Ureter (tissue), 1 donor: ENCODE data around the gene PABPN1L. TPM values are rescaled to one million over a fixed set of nuclear protein-coding genes. Genes with fewer than 3 reads are reported as not detected.
"Not testable (repeated sequence)": the region's sequence is repeated elsewhere in the genome, so short reads cannot be mapped to it uniquely, and the experiment has no call there.

Source experiments
- DNase-seq: peaks from one replicate; pipeline ENCODE4 v3.0.0-alpha.2; 2020; ENCODE audit warnings: low spot score
- total RNA-seq: library from RNA; stranded (reverse); gene quantifications from one replicate; pipeline ENCODE4 v1.2.4, GENCODE V29; 2023
- donor health status: DM: yes; HTN: yes; CAD: no.

The PABPN1L gene
- total RNA-seq, 1 donor from 2014 or later: not detected

DNA sequence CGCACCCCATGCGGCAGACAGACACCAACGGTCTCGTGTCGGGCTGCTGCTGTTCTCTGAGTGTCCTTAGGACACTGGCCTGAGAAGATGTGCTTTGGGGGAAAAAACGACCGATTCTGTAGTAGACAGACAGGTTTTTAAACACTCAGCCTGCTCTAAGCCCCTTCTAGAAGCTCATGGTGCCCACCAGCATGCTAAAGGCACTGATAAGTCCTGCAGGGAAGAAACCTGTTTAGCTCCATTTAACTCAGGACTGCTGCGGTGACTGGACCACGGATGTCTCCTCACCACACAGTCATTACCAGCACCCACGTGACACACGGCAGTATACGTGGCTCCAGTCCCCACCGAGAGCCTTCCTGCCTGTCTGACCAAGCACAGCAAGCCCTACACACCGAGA, 35.7 kb downstream of the PABPN1L start:
- DNase-seq: no peak

DNA sequence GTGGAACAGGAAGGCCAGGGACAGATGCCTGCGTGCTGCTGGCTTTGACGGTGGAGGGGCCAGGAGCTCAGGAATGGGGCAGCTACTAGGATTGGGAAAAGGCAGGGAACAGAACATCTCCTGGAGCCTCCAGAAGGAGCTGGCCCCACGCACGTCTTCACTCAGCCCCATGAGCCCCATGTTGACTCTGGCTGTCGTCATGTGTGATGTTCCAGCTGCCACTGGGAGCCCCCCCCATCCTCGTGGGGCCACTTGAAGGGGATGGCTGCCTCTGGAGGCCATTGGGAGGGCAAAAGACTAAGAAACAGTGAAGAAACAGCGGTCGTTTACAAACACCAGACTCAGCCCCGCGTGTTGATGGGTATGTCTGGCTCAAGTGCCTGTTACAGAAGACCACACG, 36.2 kb downstream of the PABPN1L start:
- DNase-seq: no peak

DNA sequence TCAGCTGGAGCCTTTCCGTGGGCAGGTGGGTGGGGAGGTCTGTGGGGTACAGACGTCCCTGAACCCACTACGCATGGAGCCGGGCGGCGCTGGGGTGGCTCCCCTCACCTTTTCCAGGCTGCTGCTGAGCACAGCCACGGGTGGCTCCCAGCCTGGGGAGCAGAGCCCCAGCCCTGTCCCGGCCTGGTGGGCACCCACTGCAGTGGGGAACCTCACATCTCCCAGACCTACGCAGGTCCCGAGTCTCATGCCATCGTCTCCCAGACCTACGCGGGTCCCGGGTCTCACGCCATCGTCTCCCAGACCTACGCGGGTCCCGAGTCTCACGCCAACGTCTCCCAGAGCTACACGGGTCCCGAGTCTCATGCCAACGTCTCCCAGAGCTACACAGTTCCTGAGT, 37.7 kb downstream of the PABPN1L start:
- no peak for DNase-seq

- DNase-seq: no peak
These were observed 38.7 kb downstream of the PABPN1L start for GRCh38 chr16:88827727-88828126.

DNA sequence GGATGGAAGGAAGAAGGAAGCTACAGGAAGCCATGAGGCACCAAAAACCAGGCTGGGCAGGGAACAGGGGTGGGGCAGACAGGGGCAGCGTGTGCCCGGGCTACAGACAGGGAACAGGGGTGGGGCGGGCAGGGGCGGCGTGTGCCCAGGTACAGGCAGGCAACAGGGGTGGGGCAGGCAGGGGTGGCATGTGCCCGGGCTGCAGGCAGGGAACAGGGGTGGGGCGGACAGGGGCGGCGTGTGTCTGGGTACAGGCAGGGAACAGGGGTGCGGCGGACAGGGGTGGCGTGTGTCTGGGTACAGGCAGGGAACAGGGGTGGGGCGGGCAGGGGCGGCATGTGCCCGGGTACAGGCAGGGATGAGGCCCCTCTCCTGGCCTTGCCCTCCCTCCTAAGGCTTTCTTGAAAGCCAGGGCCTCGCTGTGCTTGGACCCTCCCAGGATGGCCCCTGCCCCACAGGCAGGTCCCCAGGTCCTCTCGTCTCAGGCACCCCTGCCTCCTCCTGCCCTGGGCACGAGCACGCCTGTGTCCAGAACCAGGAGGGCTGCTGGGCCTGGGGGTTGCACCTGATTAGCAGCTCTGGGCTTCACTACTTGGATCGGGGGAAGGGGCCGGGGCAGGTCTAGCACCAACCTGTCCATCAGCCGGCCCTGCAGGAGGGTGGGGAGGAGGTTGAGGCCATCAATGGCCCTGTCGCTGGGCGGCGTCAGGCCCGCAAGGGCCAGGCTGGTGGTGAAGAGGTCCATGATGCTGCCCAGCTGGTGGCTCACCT, 40.2 kb downstream of the PABPN1L start:
- DNase-seq: no peak

GRCh38 chr16:88825146-88825545, 41.3 kb downstream of the PABPN1L start:
- DNase-seq: no peak

DNA sequence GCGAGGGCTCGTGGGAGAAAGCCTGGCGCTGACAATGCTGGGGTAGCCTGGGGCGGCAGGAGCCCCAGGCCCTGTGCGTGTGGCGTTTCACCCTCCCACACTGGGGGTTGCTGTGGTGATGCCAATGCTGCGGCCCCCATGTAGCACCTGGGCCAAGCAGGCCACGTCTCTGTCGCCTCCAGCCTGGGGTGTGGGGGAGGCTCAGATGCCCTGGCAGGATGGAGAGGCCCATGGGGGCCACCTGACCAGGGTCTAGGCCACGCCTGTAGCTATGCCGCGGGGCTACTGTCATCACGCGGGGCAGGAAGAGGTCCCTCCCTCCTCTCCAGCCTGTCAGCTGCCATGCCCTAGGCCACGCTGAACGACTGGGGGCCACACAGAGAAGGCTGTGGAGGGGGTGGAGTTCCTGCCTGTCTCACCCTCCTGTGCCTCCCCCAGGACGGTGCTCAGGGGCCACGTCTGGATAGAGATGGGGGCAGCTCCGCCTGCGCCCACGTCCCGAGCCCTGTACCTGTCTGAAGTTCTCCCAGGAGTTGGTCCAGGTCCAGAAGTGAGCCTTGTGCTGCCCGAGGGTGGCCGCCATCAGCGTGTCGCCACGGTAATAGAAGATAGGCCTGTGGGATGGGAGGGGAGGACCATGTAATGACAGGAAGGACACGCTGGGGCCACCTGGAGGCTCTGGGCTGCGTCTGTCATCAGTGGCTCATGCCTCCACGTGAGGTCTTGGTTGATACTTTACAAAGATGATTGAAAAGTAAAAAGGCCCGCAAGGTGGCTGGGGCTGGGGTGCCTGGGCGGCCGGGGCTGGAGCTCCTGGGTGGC, 42.0 kb downstream of the PABPN1L start:
- no peak for DNase-seq

GRCh38 chr16:88823646-88824045, 42.8 kb downstream of the PABPN1L start:
- DNase-seq: not testable (repeated sequence)

DNA sequence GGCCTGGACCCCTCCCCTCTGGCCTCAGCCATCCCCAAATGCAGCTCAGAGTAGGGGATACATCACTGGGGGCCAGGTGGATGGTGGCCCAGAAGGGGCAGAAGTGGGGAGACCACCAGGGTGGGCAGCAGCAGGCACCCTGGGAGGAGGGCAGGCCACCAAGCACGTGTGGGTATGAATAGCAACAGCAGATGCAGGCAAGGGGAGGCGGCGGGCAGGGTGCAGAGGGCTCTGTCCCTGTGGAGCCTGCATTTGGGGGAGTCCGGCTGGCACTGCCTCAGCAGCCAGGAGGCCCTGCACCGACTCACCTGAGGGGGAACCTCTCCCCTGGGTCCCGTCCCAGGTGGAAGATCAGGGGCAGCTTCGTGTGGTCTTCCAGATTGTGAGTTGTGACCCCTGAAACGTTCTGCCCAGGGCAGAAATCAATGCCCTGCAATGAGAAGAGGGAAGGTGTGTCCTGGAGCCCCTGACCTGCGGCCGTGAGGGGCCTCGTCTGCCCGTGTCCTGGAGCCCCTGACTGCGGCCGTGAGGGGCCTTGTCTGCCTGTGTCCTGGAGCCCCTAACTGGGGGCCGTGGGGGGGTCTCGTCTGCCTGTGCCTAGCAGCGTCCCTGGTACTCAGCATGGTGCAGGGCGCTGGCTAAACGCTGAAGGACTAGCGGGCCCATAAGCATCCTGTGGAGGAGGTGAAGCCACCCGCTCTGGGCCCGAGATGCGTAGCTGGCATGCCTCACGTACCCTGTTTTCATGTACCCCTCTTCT, 44.0 kb downstream of the PABPN1L start:
- DNase-seq: no peak

GRCh38 chr16:88821168-88821850, 45.2 kb downstream of the PABPN1L start:
- no peak for DNase-seq

- no peak for DNase-seq
These were observed 46.0 kb downstream of the PABPN1L start for GRCh38 chr16:88820385-88821025.

DNA sequence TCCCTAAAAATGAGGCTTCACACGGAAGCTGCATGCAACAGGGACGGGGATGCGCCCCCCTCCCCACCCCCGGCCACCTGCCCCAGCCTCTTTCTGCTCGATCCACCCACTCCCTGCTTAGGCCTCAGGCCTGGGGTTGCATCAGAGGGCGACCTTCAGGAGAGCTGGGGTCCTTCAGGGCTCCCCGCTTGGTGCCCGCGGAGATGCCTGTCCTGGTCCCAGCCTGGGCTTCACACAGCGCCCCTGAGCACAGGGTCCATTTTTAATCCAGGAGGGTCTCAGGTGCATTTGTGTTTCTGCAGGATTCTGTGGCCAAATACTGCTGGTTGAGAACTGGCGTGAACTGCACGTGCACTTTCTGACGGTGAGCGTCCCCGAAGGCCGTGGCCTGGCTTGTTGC, 47.3 kb downstream of the PABPN1L start:
- no peak for DNase-seq

DNA sequence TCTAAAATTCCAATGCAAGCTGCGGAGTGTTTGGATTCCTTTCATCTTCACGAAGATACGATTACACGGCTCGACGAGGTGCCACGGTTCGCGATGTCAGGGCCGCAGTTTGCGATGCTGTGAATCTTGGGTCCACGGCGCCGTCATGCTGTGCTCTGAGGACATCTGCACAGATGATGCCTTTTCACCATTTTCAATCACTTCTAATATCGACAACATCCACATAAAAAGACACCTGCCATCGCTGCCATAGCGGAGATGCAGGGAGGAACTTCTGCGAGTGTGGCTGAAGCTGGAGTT, 47.9 kb downstream of the PABPN1L start:
- no peak for DNase-seq

DNA sequence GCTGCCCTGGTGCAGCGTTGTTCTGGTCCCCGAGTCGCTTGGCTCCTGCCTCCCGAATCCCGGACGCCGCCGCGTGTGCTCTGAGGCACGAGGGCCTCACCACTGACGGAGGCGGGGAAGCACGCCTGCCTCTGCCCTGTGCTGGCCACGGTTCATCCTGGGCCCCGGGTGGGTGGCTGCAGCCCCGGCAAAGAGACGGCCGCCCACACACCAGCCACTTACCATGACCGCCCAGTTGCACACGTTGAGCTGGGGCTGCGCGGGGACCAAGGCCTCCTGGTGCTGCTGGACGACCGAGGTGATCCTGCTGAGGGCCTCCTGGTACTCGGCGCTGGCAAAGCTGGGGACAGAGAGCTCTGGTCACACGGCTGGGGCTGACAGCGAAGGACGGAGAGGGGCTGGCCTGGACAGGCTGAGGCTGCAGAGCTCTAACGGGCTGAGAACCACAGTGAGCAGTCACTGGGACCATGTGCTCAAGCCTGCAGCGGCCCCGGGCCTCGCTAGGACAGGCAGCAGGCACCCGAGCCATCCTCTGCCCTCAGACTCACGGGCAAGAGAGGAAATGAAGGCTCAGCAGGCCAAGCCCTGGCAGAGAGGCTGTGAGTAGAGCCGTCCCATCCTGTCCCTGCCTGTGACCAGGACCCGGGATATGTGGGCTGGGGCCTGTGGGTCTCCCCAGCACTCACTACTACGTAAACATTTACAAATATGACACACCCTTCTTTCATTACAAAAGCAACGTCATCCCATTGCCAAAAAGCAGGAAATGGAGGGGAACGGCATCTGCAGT, 48.5 kb downstream of the PABPN1L start:
- DNase-seq: no peak

- DNase-seq: no peak
These were observed 49.5 kb downstream of the PABPN1L start for GRCh38 chr16:88816736-88817535.

DNA sequence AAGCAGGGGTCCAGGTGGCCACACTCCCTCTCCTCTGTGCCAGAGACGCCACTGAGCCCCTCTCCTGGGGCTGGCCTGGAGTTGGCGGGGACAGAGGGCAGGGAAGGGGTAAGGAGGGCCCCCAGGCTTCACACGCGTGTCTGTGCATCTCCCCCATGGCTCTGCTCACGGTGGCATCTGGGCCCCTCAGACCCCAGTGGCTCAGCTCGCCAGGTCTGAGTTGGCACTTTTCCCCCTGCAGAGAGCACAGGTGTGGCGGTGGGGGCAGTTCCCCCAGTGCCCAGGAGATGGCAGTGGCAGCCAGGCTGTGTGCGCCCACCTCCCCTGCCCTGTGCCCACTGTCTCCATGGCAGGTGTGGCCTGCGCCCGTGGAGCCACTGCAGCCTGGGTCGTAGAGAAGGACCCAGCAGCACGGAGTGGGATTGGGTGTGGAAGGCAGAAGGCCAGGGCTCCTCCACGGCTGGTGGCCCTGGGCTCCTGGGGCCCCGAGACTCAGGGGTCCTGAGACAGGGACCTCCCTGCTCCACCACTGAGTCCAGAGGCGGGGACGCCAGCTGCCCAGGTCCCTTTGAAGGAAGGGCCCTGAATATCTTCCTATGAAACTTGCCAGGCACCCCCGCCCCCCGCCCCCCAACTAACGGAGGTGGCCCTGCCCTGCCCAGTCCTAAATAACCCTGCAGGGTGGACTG, 50.4 kb downstream of the PABPN1L start:
- DNase-seq: no peak

DNA sequence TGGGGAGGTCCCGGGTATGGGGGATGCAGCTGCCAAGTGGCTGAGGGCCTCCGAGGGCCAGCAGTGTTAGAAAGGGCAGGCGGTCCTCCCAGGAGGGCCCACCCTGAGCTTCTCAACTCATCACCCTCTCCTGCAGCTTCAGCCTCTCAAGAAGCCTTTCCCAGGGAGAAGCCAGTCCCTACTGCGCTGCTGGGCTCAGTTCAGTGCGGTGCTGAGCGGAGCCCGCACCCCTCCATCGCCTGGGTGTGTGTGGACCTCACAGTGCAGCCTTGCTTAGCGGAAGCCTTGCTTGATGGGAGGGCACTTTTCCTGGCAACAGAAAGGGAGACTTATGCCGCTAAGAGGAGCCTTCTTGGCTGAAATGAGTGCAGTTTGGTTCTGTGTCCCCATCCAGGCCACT, 51.2 kb downstream of the PABPN1L start:
- no peak for DNase-seq

GRCh38 chr16:88814144-88814502, 52.3 kb downstream of the PABPN1L start:
- no peak for DNase-seq
